Spleen (tissue), 11 donors: ENCODE measurements around the gene NEK9. TPM values are rescaled to one million over a fixed set of nuclear protein-coding genes. Genes with fewer than 3 reads are reported as not detected.

ENCODE experiments used
- DNase-seq: peaks from one replicate; pipeline ENCODE4 v3.0.0-alpha.2; 2020
- H3K27ac ChIP-seq, 8 donors: fragments of 200-600 bp; sonication (generic) in 7 of 8; 1 replicate in 4 of 8; 2 replicates in 4 of 8; pipeline versions ENCODE4 v1.5.0 to v1.8.0; 2016 to 2021; ENCODE audit warnings: inconsistent platforms in 4 of 8, mild to moderate bottlenecking in 4 of 8, moderate library complexity in 1 of 8
- H3K27me3 ChIP-seq, 7 donors: fragments of 200-600 bp; sonication (generic) in 6 of 7; replicated peaks in 1 of 7; 1 replicate in 4 of 7; 2 replicates in 3 of 7; pipeline versions ENCODE4 v1.5.0 to v1.8.0; 2016 to 2021; ENCODE audit warnings: inconsistent platforms in 3 of 7, mild to moderate bottlenecking in 1 of 7
- H3K36me3 ChIP-seq, 6 donors: fragments of 200-600 bp; sonication (generic) in 5 of 6; 1 replicate in 4 of 6; 2 replicates in 2 of 6; pipeline versions ENCODE4 v1.5.0 to v1.8.0; 2016 to 2021; ENCODE audit warnings: inconsistent platforms in 2 of 6
- H3K4me1 ChIP-seq, 6 donors: fragments of 200-600 bp; sonication (generic) in 5 of 6; 1 replicate in 3 of 6; 2 replicates in 3 of 6; pipeline versions ENCODE4 v1.5.0 to v1.8.0; 2016 to 2021; ENCODE audit warnings: inconsistent platforms in 3 of 6
- H3K4me3 ChIP-seq, 8 donors: fragments of 200-600 bp; sonication (generic) in 7 of 8; 1 replicate in 4 of 8; 2 replicates in 4 of 8; pipeline versions ENCODE4 v1.5.0 to v1.8.0; 2016 to 2021; ENCODE audit warnings: inconsistent platforms in 4 of 8, mild to moderate bottlenecking in 4 of 8, moderate library complexity in 2 of 8
- H3K9me3 ChIP-seq, 8 donors: fragments of 200-600 bp; sonication (generic) in 7 of 8; 1 replicate in 4 of 8; 2 replicates in 4 of 8; pipeline versions ENCODE4 v1.5.0 to v1.8.0; 2016 to 2021; ENCODE audit warnings: inconsistent platforms in 4 of 8
- POLR2A ChIP-seq, 3 donors: fragments of 450-650 bp; IDR thresholded peaks; one replicate each; pipeline ENCODE4 v1.5.1; 2017; ENCODE audit warnings: antibody characterized with exemption in 3 of 3, mild to moderate bottlenecking in 1 of 3
- POLR2AphosphoS5 ChIP-seq, 3 donors: sonication (generic); formaldehyde crosslinking; IDR thresholded peaks; one replicate each; pipeline ENCODE4 v1.5.1; 2017; ENCODE audit warnings: antibody characterized with exemption in 3 of 3
- WGBS, 5 donors: extraction: QIAGEN DNeasy Blood & Tissue Kit in 3 of 5; methylation state at CpG; one replicate each; pipeline versions ENCODE4 v1.1.5 to v1.1.7; 2013 to 2018; 5-methylcytosine and 5-hydroxymethylcytosine counted together
- intact Hi-C: fragments of 100-400 bp; cut with DNase I; formaldehyde crosslinking; loops from one replicate; pipeline ENCODE4 v1.15.0; 2023; ENCODE audit warnings: low total_unique reads
- polyA plus RNA-seq, 3 donors: library from polyadenylated mRNA; stranded (reverse); fragments of 200-250 nt; gene quantifications; one replicate each; pipeline ENCODE4 v1.2.1, GENCODE V29; 2013
- total RNA-seq, 7 donors: library from RNA; depleted of rRNA in 3 of 7; stranded (reverse); fragments of >200 nt in 3 of 7; fragmentation: NEBNext Ultra II Directional in 4 of 7; extraction: Animal tissue kit (Norgen Biotek cat#: 25700) in 4 of 7; gene quantifications; one replicate each; pipeline versions ENCODE4 v1.1.0 to v1.2.1, GENCODE V29; 2016 to 2021
- TF ChIP-seq, protein P1 (sequence below), 11 experiments: fragments of 200-600 bp in 7 of 11; fragments of 450-650 bp in 4 of 11; sonication (generic) in 4 of 11; IDR thresholded peaks in 8 of 11; conservative IDR thresholded peaks in 3 of 11; 1 replicate in 7 of 11; 2 replicates in 4 of 11; pipeline versions ENCODE4 v1.4.0 to v1.8.0; 2016 to 2021; ENCODE audit warnings: antibody characterized with exemption in 11 of 11, inconsistent platforms in 4 of 11, mild to moderate bottlenecking in 1 of 11
- donor health status: healthy with polysubstance abuse.
- donor health status: DM: no; HTN: no; CAD: no; lungs with moderate emphysema.
- donor health status: DM: no; HTN: no; CAD: no.
- donor health status: Bipolar disorder and iron deficiency.
- donor health status: healthy.
- donor health status: DM: no; HTN: no; CAD: no.
- donor health status: DM: yes; HTN: yes; CAD: no.

Gene NEK9
- total and polyA plus RNA-seq, 10 donors = 31.7 to 102 (median 72.0) TPM

- WGBS, 5 donors = 55 to 69% (median 56%) methylated on average over 13 of the region's 13 CpGs
- peak overlapping the region in 1 of 8 donors; percentile 16 for H3K4me3 ChIP-seq
- DNase-seq = peak; percentile 80
- no peaks in the 10 kb centered on the region for H3K9me3 ChIP-seq
- peak overlapping the region; percentile 59 to 86 (median 82) for H3K27ac ChIP-seq
- H3K36me3 ChIP-seq = peaks cover 0 to 81% (median 22%) of the 10 kb centered on the region in 6 donors
- H3K27me3 ChIP-seq = no peaks in the 10 kb centered on the region
- TF ChIP-seq, protein P1, sequence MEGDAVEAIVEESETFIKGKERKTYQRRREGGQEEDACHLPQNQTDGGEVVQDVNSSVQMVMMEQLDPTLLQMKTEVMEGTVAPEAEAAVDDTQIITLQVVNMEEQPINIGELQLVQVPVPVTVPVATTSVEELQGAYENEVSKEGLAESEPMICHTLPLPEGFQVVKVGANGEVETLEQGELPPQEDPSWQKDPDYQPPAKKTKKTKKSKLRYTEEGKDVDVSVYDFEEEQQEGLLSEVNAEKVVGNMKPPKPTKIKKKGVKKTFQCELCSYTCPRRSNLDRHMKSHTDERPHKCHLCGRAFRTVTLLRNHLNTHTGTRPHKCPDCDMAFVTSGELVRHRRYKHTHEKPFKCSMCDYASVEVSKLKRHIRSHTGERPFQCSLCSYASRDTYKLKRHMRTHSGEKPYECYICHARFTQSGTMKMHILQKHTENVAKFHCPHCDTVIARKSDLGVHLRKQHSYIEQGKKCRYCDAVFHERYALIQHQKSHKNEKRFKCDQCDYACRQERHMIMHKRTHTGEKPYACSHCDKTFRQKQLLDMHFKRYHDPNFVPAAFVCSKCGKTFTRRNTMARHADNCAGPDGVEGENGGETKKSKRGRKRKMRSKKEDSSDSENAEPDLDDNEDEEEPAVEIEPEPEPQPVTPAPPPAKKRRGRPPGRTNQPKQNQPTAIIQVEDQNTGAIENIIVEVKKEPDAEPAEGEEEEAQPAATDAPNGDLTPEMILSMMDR (IDR thresholded peaks at IDR 0.05 in 8 of 11, conservative IDR thresholded peaks at IDR 0.05 in 3 of 11) = peak in 7 of 11 experiments; percentile 19 to 46 (median 28)
- TF ChIP-seq POLR2A (IDR thresholded peaks at IDR 0.05) (no peak), POLR2AphosphoS5 (IDR thresholded peaks at IDR 0.05) (peak in 2 of 3 donors; percentile 41 to 71)
- peaks cover 13 to 92% (median 60%) of the 10 kb centered on the region in 6 donors for H3K4me1 ChIP-seq
- intact Hi-C loops = no loop called here
These were observed 20.7 kb upstream of the NEK9 start for GRCh38 chr14:75147423-75148071.

GRCh38 chr14:75144944-75145343 lies 18.1 kb upstream of the NEK9 start:
- no peak for DNase-seq
- H3K27ac ChIP-seq = peak overlapping the region; percentile 14 to 86 (median 71)
- H3K9me3 ChIP-seq = no peaks in the 10 kb centered on the region
- peak overlapping the region in 1 of 8 donors; percentile 28 for H3K4me3 ChIP-seq
- no peaks in the 10 kb centered on the region for H3K27me3 ChIP-seq
- H3K36me3 ChIP-seq = peaks cover 0 to 58% (median 4%) of the 10 kb centered on the region in 6 donors
- intact Hi-C loops = no loop called here
- TF ChIP-seq POLR2A (IDR thresholded peaks at IDR 0.05) (no peak), POLR2AphosphoS5 (IDR thresholded peaks at IDR 0.05) (peak in 1 of 3 donors; percentile 80)
- TF ChIP-seq, protein P1 (IDR thresholded peaks at IDR 0.05 in 8 of 11, conservative IDR thresholded peaks at IDR 0.05 in 3 of 11) = no peak
- H3K4me1 ChIP-seq = peaks cover 18 to 98% (median 79%) of the 10 kb centered on the region in 6 donors
- WGBS, 5 donors = 29 to 49% (median 43%) methylated on average over 4 to 5 of the region's 5 CpGs

DNA sequence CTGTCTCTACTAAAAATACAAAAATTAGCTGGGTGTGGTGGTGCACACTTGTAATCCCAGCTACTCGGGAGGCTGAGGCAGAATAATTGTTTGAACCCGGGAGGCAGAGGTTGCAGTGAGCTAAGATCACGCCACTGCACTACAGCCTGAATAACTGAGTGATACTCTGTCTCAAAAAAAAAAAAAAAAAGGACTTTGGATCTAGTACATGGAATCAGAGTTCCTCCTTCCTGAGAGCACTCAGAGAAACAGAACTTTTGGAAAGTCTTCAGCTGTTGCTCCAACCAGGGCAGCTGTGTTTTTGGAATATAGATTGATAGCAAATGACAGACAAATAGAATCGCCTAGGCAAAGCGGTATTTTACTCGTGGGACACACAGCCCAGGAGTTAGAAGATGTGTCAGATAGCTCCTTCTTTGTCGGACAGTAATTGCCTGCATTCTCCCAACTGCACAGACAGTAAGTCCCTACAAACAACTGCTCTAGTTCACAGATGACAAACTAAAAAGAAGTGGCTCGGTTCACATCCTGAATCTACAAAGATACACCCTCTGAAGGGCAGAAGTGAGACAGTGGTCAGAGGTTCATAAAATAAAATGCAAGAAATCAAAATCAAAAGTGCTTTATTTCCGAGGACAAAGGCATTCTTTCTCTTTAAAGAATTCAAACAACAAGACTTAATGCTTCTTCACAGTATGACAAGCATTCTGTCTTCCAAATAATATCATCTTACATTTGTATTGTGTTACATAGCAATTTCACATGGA lies 17.1 kb upstream of the NEK9 start:
- intact Hi-C loops = no loop called here
- no peaks in the 10 kb centered on the region for H3K27me3 ChIP-seq
- 74 to 86% (median 83%) methylated on average over 9 of the region's 9 CpGs for WGBS, 5 donors
- H3K4me1 ChIP-seq = peaks cover 23 to 99% (median 87%) of the 10 kb centered on the region in 6 donors
- peaks cover 0 to 48% (median 4%) of the 10 kb centered on the region in 6 donors for H3K36me3 ChIP-seq
- DNase-seq = no peak
- H3K9me3 ChIP-seq = no peaks in the 10 kb centered on the region
- TF ChIP-seq, protein P1 (IDR thresholded peaks at IDR 0.05 in 8 of 11, conservative IDR thresholded peaks at IDR 0.05 in 3 of 11) = no peak
- TF ChIP-seq POLR2AphosphoS5 (IDR thresholded peaks at IDR 0.05) (no peak), POLR2A (IDR thresholded peaks at IDR 0.05) (no peak)
- peak overlapping the region in 1 of 8 donors; percentile 28 for H3K4me3 ChIP-seq
- peak overlapping the region in 6 of 8 donors; percentile 30 to 86 (median 82) for H3K27ac ChIP-seq

GRCh38 chr14:75142494-75142893 lies 15.6 kb upstream of the NEK9 start:
- DNase-seq = no peak
- Histone ChIP-seq H3K27me3 (no peaks in the 10 kb centered on the region), H3K4me3 (no peak overlapping the region), H3K36me3 (peaks cover 0 to 40% (median 4%) of the 10 kb centered on the region in 6 donors), H3K4me1 (peaks cover 37 to 99% (median 90%) of the 10 kb centered on the region in 6 donors), H3K27ac (peak overlapping the region in 3 of 8 donors; percentile 56 to 86 (median 83)), H3K9me3 (no peaks in the 10 kb centered on the region)
- WGBS, 5 donors = 33 to 65% (median 42%) methylated on average over 1 of the region's 1 CpG
- TF ChIP-seq POLR2AphosphoS5 (IDR thresholded peaks at IDR 0.05) (no peak), POLR2A (IDR thresholded peaks at IDR 0.05) (no peak)
- TF ChIP-seq, protein P1 (IDR thresholded peaks at IDR 0.05 in 8 of 11, conservative IDR thresholded peaks at IDR 0.05 in 3 of 11) = no peak
- intact Hi-C loops = no loop called here
